ENCODE measurements around the gene DCBLD1. TPM values are rescaled to one million over a fixed set of nuclear protein-coding genes. Genes with fewer than 3 reads are reported as not detected.

The DCBLD1 gene
- total and polyA plus RNA-seq, 4 donors: 2.7 to 10.4 (median 4.4) TPM

DNA sequence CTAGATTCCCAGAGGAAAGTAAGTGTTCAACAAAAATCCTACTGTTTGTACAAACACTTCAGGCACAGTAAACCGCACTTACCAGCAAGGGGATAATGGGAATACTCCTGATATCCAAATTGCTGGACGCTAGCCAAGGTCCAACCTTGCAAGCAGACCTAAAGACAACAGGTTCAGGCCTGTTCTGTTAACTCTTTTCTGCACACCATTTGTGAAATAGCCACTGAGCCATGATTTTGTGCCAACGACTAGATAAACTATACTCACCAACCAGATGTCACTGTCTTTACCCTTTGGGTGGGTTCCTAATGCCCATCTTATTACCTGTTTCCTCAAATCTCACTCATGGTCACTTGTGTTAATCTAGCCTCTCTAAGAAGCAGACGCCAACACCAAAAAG is 76.3 kb downstream of the DCBLD1 start:
- Histone ChIP-seq H3K9ac (ENCODE audit: low read depth in 1 of 2, low read length in 2 of 2) (no peak overlapping the region), H3K27ac (ENCODE audit: low read depth in 1 of 2, low read length in 2 of 2) (no peak overlapping the region), H3K36me3 (ENCODE audit: control insufficient read depth in 4 of 4, insufficient read depth in 3 of 4, low read depth in 1 of 4, low read length in 3 of 4) (peaks cover 0 to 11% (median 2%) of the 10 kb centered on the region in 4 donors), H3K9me3 (ENCODE audit: control insufficient read depth in 4 of 4, low read length in 3 of 4) (no peaks in the 10 kb centered on the region), H3K4me1 (ENCODE audit: control insufficient read depth in 4 of 4, insufficient read depth in 4 of 4, low read length in 3 of 4) (peaks cover 0 to 3% (median 1%) of the 10 kb centered on the region in 4 donors), H3K4me3 (ENCODE audit: low read depth in 1 of 3, low read length in 3 of 3) (no peak overlapping the region), H3K27me3 (ENCODE audit: control insufficient read depth in 4 of 4, insufficient read depth in 4 of 4, low read length in 3 of 4) (no peaks in the 10 kb centered on the region)
- no peak for DNase-seq (ENCODE audit: low spot score)
- WGBS: 82% methylated on average over 4 of the region's 4 CpGs
- TF ChIP-seq FOXA2 (IDR thresholded peaks at IDR 0.05) (no peak), RAD21 (IDR thresholded peaks at IDR 0.05) (no peak), REST (IDR thresholded peaks at IDR 0.05) (no peak), ZBTB33 (IDR thresholded peaks at IDR 0.05) (no peak), HNF4A (conservative IDR thresholded peaks at IDR 0.05) (no peak), JUND (IDR thresholded peaks at IDR 0.05) (no peak), SP1 (IDR thresholded peaks at IDR 0.05) (no peak), MAX (IDR thresholded peaks at IDR 0.05) (no peak), RXRA (IDR thresholded peaks at IDR 0.05) (no peak), EGR1 (IDR thresholded peaks at IDR 0.05; ENCODE audit: low read depth in 2 of 2) (no peak), ATF3 (IDR thresholded peaks at IDR 0.05) (no peak), NR2F2 (IDR thresholded peaks at IDR 0.05) (no peak), YY1 (IDR thresholded peaks at IDR 0.05) (no peak), TAF1 (conservative IDR thresholded peaks at IDR 0.05) (no peak), GABPA (IDR thresholded peaks at IDR 0.05 in 1 of 2, conservative IDR thresholded peaks at IDR 0.05 in 1 of 2) (no peak), CTCF (IDR thresholded peaks at IDR 0.05; ENCODE audit: low read depth, low read length, missing input control) (no peak), HNF4G (IDR thresholded peaks at IDR 0.05) (no peak), FOXA1 (IDR thresholded peaks at IDR 0.05) (no peak)

All from liver (tissue), 9 donors.